HG03060 (cell line): ENCODE measurements around the gene RNF126.
"Not testable (repeated sequence)": the region's sequence is repeated elsewhere in the genome, so short reads cannot be mapped to it uniquely, and the experiment has no call there.

Source experiments
- ATAC-seq: cut with Tn5 transposase; IDR thresholded peaks from one replicate; pipeline ENCODE4 v1.9.1; 2021; ENCODE audit warnings: low read depth, moderate number of reproducible peaks; ENCODE audit not compliant: unreplicated experiment

Gene RNF126

DNA sequence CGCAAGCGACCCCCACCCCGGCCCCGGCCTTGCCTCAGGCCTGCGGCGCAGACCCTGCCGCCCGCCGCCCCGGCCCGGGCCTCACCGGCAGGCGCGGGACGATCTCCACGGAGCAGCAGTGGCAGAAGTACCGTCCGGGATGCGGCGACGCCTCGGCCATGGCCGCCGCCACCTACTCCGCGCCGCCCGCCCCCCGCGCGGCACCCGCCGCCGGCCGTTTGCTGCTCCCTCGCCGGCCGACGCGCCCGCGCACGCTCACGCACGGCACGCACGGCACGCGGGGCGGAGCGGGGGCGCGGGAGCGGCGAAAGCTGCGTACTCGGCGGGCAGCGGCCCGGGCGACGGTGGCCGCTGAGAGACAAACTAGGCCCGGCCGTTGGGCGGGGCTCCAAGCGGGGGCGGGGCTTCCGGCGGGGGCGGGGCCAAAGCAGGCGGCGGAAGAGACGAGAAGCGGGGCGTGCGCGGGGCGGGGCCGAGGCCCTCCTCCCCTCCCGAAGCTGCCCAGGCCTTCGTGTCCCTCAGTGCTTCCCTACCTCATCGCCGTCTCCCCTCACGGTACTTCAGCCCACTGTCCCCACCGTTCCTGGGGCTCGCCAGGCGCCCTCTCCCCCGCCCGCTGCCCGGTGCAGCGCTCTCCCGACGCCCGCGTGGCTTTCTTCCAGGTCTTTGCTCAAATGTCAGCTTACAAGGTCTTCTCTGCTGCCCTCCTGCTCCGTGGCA lies at the start of gene RNF126:
RNF126 (minus strand) TSS at position 253 of the 720 bp plus-strand sequence; CDS start at position 160, 93 bp downstream.
- ATAC-seq = no peak

DNA sequence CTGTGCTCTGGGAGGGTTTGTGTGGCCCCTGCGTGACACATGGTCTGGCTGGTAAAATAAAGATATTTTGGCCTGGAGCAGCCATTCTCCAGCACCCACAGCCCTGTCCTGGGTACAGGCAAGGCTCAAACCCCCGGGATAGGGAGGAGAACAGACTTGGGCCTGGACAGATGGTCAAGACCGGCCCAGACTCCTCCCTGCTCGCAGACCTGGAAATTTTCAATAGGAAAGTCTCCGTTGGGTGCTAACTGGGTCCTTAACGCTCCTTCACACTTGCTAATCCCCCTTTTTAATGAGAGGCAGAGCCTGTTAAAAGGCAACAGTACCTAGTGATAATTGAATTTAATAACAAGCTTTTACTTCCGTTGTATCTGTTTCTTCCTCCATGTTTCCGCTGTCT lies 48.2 kb upstream of the RNF126 start:
- ATAC-seq = no peak

DNA sequence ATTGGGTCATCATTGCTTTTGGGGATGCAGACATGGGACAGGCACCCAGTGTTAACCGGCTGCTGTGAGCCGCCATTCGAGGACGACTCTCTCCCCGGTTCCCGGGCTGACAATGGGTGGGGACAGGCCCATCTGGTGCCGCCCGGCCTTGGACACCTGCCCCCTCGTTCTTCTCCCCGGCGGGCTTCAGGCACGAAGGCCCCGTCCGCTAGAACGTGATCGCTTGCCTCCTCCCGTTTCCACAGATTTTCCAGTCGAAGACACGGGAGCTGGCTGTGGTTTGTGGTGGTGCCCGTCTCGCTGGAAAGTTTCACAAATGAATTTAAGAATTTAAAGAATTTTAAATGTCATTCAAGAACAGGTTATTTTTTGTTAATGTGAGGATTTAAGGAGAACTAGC lies 47.8 kb upstream of the RNF126 start:
- ATAC-seq = no peak

DNA sequence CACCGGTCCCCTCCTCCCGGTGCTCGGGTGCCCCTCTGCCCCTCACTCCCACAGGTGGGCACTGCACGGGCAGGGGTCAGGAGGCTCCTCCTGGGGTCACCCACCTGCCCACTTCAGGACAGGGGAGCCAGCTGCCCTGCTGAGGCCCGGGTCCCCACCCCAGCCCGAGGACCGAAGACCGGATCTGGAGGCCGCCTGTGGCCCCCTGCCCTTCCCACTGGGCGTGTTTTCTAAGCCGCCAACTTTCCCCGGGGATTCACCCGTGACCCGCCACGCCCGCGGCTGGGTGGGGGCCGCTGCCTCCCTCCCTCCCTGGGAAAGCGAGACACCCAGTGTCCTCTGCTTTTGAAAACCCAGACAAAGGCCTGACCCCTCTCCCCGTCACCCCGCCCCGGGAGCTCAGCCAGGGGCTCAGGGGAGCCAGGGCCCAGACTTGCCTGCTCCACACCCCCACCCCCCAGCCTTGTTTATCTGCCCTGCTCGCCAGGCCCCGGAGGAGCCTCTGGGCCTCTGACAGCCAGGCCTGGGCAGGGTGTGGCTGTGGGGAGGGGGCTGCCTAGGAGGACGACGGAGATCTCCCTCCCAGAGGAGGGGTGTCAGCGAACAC lies 47.1 kb upstream of the RNF126 start:
- ATAC-seq = no peak

DNA sequence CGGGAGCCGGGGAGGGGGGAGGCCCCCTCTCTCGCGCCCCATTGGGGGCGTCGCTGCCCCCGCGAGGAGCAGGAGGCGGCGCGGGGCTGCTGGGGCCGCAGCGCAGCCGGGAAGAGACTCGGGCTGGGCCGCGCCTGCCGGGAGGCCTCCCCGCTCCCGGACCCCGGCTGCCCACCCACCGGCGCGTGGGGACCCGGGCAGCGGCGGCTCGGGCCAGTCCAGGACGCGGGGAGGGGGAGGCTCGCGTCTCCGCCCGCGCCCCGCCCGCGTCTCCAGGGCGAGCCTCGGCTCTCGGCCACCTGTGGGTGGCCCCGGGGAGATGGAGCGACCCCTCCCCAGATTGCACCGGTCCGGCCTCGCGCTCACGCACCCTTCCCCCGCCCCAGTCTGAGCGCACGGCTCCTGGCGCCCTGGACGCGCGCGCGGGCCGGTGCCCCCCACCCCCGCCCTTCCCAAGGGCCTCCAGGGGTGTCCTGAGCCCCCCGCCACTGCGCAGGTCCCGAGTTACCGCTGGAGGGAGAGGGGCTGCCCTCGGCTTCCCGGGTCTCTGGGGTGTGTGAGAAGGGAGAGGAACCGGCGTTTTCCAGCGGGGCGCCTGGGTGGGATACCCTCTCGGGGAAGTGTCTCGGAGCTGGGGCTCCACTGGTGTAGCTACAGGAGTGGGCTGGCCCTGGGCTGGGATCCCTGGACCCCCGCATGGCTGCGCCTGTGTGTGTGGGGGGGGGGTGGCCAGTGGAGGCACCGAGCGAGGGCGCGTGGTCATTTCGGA lies 46.4 kb upstream of the RNF126 start:
- no peak for ATAC-seq

DNA sequence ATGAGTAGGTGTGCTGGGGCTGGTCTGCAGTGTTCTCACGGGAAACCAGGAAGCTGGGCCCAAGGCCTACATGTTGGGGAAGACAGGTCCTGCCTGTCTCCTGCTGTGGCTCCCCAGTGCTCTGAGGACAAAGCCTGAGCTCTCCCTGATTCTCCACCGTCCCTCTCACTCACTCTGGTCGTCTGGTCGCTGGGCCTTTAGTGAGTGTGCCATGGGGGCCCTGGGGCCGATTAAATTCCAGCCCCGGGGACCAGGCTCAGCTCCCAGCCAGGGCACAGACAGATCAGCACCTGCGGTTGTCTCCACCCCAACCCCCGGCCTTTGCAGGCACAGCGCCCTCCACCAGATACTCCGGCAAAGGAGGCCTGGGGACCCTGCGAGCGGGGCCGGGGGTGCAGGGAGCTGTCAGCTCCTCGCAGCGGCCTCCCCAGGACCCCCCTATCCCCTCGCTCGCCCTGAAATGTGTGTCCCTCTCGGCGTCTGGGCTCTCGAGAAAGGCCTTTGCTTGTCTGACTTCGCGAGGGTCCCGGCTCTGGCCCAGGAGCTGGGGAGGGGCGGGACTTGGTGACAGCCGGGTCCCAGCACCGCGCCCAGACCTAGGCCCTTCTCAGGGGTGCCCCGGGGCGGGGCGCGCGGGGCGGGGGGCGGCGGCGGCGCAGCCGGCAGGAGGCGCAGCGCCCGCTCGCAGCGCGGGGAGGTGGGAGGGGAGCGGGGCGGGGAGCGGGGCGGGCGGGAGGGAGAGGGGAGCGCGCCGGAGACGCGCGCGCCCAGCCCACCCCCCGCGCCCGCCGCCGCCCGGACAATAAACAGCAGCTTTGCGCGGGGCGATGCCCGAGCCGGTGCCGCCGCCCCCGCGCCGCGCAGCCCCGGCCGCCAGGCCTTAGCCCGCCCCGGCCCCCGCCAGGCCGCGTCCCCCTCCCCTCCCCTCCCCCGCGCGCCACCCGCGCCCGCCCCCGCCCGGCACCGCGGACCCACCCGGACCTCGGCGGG lies 45.4 kb upstream of the RNF126 start, which contains the start of gene PALM:
PALM (plus strand) TSS at position 782 of the 990 bp plus-strand sequence. CDS start 212 bp downstream, outside the sequence.
- no peak for ATAC-seq

DNA sequence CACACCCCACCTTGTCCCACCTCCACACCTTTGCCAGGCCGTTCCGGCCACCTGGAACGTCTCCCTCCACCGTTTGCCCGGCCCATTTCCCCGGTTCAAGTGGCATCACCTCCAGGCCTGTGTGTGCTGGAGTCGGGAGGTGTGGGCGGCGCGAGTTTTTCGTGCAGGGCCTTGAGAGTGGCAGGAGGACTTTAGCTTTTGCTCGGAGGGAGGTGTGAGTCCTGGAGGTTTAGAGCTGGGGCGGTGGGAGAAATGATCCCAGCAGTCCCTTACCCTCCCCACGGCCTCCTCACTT lies 41.4 kb upstream of the RNF126 start:
- ATAC-seq = no peak

DNA sequence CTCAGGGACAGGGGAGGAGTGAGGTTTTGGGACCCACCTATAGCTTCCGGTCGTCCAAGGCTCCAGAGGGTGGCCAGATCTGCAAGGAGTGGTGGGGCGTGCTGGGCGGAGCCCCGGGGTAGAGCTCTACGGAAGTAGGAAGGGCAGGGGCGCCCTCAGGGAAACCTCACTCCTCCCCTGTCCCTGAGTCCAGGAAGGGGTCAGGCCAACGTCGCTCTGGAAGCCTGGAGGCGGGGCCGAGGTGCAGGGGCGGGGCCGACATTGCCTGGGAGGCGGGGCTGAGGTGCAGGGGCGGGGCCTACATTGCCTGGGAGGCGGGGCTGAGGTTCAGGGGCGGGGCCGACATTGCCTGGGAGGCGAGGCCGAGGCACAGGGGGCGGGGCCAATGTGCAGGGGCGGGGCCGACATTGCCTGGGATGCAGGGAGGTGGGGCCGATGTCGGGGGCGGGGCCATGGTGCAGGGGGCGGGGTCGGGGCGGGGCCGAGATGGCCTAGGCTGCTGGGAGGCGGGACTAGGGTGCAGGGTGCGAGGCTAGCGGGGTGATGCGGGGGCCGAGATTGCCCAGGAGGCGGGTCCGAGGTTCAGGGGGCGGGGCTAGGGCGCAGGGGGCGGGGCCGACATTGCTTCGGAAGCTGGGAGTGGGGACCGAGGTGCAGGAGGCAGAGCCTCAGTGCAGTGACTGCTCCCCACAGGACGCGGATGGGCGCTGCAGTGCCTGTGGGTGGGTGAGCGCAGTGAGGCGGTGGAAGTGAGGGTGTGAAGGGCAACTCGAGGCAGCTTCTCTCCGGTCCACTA lies 40.8 kb upstream of the RNF126 start:
- ATAC-seq = no peak

DNA sequence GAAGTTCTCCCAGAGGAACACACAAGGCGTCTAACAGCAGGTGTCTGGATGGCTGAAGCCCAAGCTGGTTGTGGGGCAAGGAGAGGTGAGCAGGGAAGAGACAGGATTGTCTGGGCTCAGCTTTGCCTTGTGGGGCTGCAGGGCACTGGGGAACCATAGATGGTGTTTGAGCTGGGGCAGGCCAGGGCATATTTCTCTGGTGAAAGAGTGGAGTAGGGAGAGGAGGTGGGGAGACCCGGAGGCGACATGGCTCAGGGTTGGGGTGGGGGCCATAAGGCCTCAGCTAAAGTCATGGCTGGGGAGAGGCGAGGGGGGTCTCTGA lies 40.3 kb upstream of the RNF126 start:
- no peak for ATAC-seq

DNA sequence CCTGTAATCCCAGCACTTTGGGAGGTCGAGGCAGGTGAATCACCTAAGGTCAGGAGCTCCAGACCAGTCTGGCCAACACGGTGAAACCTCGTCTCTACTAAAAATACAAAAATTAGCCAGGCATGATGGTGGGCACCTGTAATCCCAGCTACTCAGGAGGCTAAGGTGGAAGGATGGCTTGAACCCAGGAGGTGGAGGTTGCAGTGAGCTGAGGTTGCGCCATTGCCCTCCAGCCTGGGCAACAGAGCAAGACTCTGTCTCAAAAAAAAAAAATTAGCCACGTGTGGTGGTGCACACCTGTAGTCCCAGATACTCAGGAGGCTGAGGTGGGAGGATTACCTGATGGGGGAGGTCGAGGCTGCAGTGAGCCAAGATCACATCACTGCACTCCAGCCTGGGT lies 39.8 kb upstream of the RNF126 start:
- ATAC-seq = not testable (repeated sequence)

DNA sequence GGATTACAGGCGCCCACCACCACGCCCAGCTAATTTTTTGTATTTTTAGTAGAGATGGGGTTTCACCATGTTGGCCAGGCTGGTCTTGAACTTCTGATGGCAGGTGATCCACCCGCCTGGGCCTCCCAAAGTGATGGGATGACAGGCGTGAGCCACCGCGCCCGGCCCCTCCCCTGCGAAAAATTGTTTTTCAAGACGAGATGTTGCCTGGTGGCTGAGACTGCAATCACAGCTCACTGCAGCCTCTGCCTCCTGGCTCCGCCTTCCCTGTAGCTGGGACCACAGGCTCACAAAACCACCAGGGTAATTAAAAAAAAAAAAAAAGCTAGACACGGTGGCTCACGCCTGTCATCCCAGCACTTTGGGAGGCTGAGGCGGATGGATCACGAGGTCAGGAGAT lies 36.9 kb upstream of the RNF126 start:
- not testable (repeated sequence) for ATAC-seq

DNA sequence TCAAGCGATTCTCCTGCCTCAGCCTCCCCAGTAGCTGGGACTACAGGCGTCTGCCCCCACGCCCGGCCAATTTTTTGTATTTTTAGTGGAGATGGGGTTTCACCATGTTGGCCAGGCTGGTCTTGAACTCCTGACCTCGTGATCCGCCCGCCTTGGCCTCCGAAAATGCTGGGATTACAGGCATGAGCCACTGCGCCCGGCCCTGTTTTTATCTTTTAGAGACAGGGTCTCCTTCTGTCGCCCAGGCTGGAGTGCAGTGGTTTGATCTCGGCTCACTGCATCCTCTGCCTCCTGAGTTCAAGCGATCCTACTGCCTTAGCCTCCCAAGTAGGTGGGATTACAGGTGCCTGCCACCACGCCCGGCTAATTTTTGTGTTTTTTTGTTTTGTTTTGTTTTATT lies 35.5 kb upstream of the RNF126 start:
- ATAC-seq = not testable (repeated sequence)

DNA sequence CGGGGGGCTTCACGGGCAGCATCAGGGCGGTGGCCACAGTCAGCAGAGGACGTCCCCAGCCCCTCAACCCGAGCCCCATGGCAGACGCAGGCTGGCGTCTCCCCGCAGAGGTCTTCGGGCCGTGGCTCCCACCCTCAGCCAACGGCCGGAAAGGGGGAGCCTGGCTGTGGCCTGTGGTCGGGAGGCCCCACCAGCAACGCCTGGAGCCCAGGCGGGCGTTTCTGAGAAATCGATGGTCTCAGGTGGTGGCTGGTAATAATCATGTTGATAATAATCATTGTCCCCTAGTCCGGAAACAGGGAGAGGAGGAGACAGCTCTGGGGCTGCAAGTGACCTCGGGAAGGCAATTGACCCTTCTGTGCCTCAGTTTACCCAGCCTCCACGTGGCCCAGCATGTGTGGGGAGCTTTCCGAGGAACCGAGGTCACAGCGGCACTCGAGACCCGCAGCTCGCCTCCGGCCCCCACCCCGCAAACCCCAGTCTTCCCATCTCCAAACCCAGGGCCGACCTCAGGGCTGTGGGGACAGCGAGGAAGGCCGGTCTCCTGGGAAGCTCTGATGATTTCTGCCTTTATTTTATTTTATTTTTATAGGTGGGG lies 32.4 kb upstream of the RNF126 start, which contains the start of gene PRSS57:
PRSS57 (minus strand) TSS at position 101 of the 598 bp plus-strand sequence; CDS start at position 79, 22 bp downstream.
- ATAC-seq = no peak

DNA sequence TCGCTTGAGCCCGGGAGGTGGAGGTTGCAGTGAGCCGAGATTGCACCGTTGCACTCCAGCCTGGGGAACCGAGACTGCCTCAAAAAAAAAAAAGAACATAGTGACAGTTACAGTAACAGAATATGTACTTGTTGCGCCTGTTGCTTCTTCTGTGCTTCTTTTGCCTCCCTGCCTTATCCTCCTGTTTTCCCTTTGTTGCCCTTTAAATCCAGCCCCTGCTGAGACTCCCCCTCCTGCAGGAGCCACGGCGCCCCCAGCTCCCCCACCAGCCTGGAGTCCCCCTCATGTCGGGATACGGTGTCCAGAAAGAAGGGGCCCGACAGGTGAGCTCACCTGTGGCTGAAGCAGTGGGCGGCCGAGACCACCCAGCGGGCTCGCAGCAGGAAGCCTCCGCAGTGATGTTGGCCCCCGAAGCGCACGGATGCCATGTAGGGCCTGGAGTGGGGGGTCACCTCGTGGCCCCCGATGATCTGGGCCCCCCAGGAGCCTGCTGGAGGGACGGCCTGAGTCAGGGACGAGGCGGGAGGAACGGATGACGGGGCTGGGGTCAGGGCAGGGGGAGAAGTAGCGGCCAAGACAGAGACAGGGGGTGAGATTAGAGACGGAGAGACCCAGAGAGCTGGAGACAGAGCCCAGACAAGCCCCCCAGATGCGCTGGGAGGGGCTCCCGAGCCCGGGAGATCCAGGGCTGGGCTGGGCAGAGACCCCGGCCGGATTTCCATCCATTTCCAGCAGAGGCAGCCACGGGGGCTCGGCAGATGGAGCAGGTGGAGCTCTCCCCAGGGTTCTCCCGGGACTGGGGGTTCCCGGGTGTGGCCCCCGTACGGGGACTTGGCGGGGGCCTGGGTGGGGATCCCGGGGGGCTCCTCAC lies 31.7 kb upstream of the RNF126 start:
- no peak for ATAC-seq

DNA sequence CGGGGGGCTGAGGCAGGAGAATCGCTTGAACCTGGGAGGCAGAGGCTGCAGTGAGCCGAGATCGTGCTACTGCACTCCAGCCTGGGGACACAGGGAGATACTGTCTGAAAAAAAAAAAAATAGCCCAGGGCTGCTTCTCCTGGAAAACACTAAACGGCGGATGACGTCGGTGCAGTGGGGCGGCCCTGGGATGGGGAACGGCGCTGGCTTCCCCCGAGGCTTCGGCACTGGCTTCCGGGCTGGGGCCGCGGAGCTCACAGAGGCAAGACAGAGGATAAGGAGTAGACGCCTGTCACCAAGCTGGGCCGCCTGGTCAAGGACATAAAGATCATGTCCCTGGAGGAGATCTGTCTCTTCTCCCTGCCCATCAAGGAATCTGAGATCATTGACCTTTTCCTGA lies 27.2 kb upstream of the RNF126 start:
- ATAC-seq = no peak

DNA sequence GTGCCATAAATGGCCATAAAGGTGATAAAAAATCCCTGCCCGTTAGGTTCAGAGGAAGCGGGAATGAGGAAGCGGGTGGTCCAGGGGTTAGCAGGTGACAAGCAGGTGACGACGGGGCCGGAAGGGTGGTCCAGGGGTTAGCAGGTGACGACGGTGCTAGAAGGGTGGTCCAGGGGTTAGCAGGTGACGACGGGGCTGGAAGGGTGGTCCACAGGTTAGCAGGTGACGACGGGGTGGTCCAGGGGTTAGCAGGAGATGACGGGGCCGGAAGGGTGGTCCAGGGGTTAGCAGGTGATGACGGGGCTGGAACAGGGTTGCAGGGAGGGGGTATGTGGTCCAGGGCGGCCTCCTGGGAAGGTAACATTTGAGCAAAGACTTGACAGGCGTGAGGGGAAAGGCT lies 26.0 kb upstream of the RNF126 start:
- ATAC-seq = no peak

DNA sequence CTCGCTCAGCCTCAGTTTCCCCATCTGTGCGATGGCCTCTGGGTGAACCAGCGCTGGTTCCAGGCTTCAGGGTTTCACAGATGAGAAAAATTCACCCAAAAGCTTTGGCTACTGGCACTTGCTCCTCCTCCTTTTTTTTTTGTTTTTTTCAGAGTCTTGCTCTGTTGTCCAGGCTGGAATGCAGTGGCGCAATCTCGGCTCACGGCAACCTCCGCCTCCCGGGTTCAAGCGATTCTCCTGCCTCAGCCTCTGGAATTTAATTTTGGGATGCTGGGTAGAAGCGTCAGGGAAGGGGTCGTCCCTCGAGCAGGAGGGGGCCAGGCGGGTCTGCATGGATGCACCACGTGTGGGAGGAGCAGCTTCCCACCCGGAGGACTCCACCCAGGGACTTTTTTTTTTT lies 25.2 kb upstream of the RNF126 start:
- ATAC-seq = no peak

DNA sequence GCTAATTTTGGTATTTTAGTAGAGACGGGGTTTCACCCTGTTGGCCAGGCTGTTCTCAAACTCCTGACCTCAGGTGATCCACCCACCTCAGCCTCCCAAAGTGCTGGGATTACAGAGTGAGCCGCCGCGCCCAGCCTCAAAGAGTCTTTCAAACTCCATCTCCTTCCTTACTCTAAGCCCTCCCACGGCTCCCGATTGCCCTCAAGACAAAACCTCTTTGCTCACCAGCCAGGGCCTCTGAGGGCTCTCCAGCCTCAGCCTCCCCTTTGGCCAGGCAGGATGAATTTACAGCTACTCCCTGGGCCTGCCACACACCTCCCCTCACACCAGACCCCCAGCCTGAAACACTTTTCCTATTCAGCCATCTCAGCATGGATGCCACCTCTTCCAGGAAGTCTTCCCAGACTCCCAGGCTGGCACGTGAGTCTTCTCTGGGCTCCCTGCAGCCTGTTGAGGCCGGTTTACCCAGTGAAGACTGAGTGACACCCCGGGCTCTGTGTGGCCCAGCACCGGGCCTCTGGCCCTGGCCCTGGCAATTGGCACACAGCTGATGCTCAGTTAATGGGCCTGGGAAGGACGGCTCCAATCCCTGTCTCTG lies 24.7 kb upstream of the RNF126 start:
- ATAC-seq = no peak
